ENCODE measurements around the gene SINHCAF.

Gene SINHCAF

DNA sequence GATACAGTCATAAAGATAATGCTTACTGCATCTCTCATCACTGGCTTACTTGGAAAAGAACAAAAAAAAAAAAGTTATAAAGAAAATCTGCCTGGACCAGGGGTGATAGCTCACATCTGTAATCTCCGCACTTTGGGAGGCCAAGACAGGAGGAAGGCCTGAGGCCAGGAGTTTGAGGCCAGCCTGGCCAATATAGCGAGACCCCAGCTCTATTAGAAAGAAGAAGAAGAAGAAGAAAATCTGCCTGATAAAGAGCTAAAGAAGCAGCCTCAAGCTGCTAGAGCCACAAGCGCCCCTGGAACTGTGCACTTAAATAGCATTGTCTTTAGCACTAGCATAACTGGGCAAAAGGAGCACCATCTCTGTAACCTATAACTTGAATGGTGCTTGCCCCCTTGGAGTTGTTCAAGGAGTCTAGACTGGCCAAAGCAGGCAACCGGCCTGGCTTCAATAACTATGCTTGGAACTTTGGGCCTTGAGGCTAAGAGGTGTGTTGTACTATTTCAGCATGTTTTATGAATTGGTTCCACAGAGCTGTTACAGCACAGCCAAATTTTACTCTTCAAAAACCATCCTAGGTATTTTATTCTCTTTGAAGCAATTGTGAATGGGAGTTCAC is 53.2 kb downstream of the SINHCAF start:
- H3K4me3 ChIP-seq (ENCODE audit: low read depth, low read length), result no peak overlapping the region
- TF ChIP-seq, protein P1, sequence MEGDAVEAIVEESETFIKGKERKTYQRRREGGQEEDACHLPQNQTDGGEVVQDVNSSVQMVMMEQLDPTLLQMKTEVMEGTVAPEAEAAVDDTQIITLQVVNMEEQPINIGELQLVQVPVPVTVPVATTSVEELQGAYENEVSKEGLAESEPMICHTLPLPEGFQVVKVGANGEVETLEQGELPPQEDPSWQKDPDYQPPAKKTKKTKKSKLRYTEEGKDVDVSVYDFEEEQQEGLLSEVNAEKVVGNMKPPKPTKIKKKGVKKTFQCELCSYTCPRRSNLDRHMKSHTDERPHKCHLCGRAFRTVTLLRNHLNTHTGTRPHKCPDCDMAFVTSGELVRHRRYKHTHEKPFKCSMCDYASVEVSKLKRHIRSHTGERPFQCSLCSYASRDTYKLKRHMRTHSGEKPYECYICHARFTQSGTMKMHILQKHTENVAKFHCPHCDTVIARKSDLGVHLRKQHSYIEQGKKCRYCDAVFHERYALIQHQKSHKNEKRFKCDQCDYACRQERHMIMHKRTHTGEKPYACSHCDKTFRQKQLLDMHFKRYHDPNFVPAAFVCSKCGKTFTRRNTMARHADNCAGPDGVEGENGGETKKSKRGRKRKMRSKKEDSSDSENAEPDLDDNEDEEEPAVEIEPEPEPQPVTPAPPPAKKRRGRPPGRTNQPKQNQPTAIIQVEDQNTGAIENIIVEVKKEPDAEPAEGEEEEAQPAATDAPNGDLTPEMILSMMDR (IDR thresholded peaks at IDR 0.05; ENCODE audit: low read depth, low read length, missing control alignments), result no peak
- DNase-seq (ENCODE audit: low read depth), result no peak

DNA sequence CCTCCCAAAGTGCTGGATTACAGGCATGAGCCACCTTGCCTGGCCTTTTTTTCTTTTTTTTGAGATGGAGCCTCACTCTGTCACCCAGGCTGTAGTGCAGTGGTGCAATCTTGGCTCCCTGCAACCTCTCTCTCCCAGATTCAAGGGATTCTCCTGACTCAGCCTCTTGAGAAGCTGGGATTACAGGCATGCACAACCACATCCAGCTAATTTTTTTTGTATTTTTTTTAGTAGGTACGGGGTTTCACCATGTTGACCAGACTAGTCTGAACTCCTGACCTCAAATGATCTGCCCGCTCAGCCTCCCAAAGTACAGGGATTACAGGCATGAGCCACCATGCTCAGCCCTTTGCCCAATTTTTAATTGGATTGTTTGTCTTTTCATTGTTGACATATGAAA is 58.0 kb downstream of the SINHCAF start:
- no peak overlapping the region for H3K4me3 ChIP-seq (ENCODE audit: low read depth, low read length)
- TF ChIP-seq, protein P1 (IDR thresholded peaks at IDR 0.05; ENCODE audit: low read depth, low read length, missing control alignments), result no peak
- no peak for DNase-seq (ENCODE audit: low read depth)

- TF ChIP-seq, protein P1 (IDR thresholded peaks at IDR 0.05; ENCODE audit: low read depth, low read length, missing control alignments), result no peak
Measured at GRCh38 chr12:31265722-31266121, 60.2 kb downstream of the SINHCAF start.

DNA sequence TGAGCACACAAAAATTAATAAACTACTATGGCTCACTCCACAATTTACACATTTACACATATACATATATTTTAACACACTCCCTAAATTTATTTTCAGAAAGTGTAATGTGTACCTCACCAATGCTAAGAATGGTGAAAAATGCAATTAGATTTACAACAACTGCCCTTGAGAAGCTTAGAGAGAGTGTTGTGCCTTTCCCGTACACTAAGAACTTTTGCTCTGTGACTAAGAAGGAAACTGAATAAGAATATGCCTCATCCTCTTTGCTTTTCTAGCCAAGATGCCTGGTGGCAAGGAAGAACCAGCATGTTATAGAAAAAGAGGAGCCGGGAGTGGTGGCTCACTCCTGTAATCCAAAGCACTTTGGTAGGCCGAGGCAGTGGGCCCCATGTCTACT is 62.3 kb downstream of the SINHCAF start:
- H3K4me3 ChIP-seq (ENCODE audit: low read depth, low read length), result no peak overlapping the region
- no peak for DNase-seq (ENCODE audit: low read depth)
- TF ChIP-seq, protein P1 (IDR thresholded peaks at IDR 0.05; ENCODE audit: low read depth, low read length, missing control alignments), result no peak

More at GRCh38 chr12:31265722-31266121, 60.2 kb downstream of the SINHCAF start:
- H3K4me3 ChIP-seq (ENCODE audit: low read depth, low read length), result no peak overlapping the region
- no peak for DNase-seq (ENCODE audit: low read depth)

DNA sequence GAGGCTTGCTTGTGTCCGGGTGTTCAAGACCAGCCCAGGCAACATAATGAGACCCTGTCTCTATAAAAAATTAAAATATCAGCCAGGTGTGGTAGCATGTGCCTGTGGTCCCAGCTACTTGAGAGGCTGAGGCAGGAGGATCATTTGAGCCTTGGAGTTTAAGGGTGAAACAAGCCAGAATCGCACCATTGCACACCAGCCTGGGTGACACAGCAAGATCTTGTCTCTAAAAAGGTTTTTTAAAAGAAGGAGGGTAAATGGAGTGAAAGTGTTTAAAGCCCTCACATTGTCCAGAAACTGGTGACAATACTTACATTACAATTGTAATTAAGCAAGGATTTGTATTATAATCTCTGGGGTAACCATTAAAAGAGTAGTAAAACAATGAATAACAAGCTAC is 64.2 kb downstream of the SINHCAF start:
- no peak for DNase-seq (ENCODE audit: low read depth)
- H3K4me3 ChIP-seq (ENCODE audit: low read depth, low read length), result no peak overlapping the region
- TF ChIP-seq, protein P1 (IDR thresholded peaks at IDR 0.05; ENCODE audit: low read depth, low read length, missing control alignments), result no peak

GRCh38 chr12:31260840-31261239 is 65.1 kb downstream of the SINHCAF start:
- no peak for DNase-seq (ENCODE audit: low read depth)
- no peak overlapping the region for H3K4me3 ChIP-seq (ENCODE audit: low read depth, low read length)
- TF ChIP-seq, protein P1 (IDR thresholded peaks at IDR 0.05; ENCODE audit: low read depth, low read length, missing control alignments), result no peak
